Measurements from ENCODE around the gene TRIM66. TPM values are rescaled to one million over a fixed set of nuclear protein-coding genes. Genes with fewer than 3 reads are reported as not detected.

TRIM66 gene
- total RNA-seq, 2 experiments from 2014 or later = 4.4 to 19.0 TPM

GRCh38 chr11:8698917-8699441, 16.5 kb upstream of the TRIM66 start:
- no peak for DNase-seq (ENCODE audit: low spot score)
- TF ChIP-seq EZH2phosphoT487 (IDR thresholded peaks at IDR 0.05; ENCODE audit: borderline replicate concordance, low read depth, low read length) (no peak), CTCF (conservative IDR thresholded peaks at IDR 0.05; ENCODE audit: low read length) (no peak)
- Histone ChIP-seq H3K79me2 (ENCODE audit: insufficient read depth, low read depth, low read length) (no peaks in the 10 kb centered on the region), H2AFZ (ENCODE audit: low read length) (no peak overlapping the region), H3K9me3 (ENCODE audit: low read length) (no peaks in the 10 kb centered on the region), H4K20me1 (ENCODE audit: insufficient read depth, low read length) (0 out of 2 replicates have a peak, but pooled peaks cover 3% of the 10 kb centered on the region), H3K36me3 (ENCODE audit: insufficient read depth, low read length) (peaks cover 35% of the 10 kb centered on the region), H3K9me2 (ENCODE audit: insufficient read depth, low read length) (no peaks in the 10 kb centered on the region), H3K27ac (ENCODE audit: low read depth, low read length, poor library complexity, severe bottlenecking) (no peak overlapping the region), H3K4me1 (ENCODE audit: insufficient read depth, low read length, poor library complexity, severe bottlenecking) (peaks cover 10% of the 10 kb centered on the region), H3K4me2 (ENCODE audit: low read length) (no peak overlapping the region), H3K4me3 (ENCODE audit: low read depth, low read length, poor library complexity, severe bottlenecking) (no peak overlapping the region)
- ChIA-PET POLR2A (interaction anchor here (0.5 to 1.2 kb wide), 2 partner anchors 16 to 1462 kb away, joined by 3 to 4 read pairs; no protein-coding TSS in a partner anchor), CTCF (ENCODE audit: unreplicated experiment) (no interaction called here)
- intact Hi-C loops (cut with micrococcal nuclease; ENCODE audit: unreplicated experiment) = no loop called here
- no TSS peak for BruUV-seq (replicated peaks)

- DNase-seq (ENCODE audit: low spot score) = no peak
- no TSS peak for BruUV-seq (replicated peaks)
- H3K4me3 ChIP-seq (ENCODE audit: low read depth, low read length, poor library complexity, severe bottlenecking) = no peak overlapping the region
- peaks cover 40% of the 10 kb centered on the region for H3K36me3 ChIP-seq (ENCODE audit: insufficient read depth, low read length)
- ChIA-PET CTCF (ENCODE audit: unreplicated experiment) (no interaction called here), POLR2A (interaction anchor here (0.5 kb wide), 1 partner anchor 1463 kb away, joined by 3 read pairs; no protein-coding TSS in a partner anchor)
- H3K9me2 ChIP-seq (ENCODE audit: insufficient read depth, low read length) = no peaks in the 10 kb centered on the region
- H3K27ac ChIP-seq (ENCODE audit: low read depth, low read length, poor library complexity, severe bottlenecking) = no peak overlapping the region
- intact Hi-C loops (cut with micrococcal nuclease; ENCODE audit: unreplicated experiment) = no loop called here
- no peak for TF ChIP-seq EZH2phosphoT487 (IDR thresholded peaks at IDR 0.05; ENCODE audit: borderline replicate concordance, low read depth, low read length)
- TF ChIP-seq CTCF (conservative IDR thresholded peaks at IDR 0.05; ENCODE audit: low read length) = no peak
- H3K4me1 ChIP-seq (ENCODE audit: insufficient read depth, low read length, poor library complexity, severe bottlenecking) = peaks cover 10% of the 10 kb centered on the region
- H3K4me2 ChIP-seq (ENCODE audit: low read length) = no peak overlapping the region
- H3K9me3 ChIP-seq (ENCODE audit: low read length) = no peaks in the 10 kb centered on the region
- no peaks in the 10 kb centered on the region for H3K79me2 ChIP-seq (ENCODE audit: insufficient read depth, low read depth, low read length)
- no peak overlapping the region for H2AFZ ChIP-seq (ENCODE audit: low read length)
- 0 out of 2 replicates have a peak, but pooled peaks cover 3% of the 10 kb centered on the region for H4K20me1 ChIP-seq (ENCODE audit: insufficient read depth, low read length)
Measured at GRCh38 chr11:8698379-8698851, 15.9 kb upstream of the TRIM66 start.

DNA sequence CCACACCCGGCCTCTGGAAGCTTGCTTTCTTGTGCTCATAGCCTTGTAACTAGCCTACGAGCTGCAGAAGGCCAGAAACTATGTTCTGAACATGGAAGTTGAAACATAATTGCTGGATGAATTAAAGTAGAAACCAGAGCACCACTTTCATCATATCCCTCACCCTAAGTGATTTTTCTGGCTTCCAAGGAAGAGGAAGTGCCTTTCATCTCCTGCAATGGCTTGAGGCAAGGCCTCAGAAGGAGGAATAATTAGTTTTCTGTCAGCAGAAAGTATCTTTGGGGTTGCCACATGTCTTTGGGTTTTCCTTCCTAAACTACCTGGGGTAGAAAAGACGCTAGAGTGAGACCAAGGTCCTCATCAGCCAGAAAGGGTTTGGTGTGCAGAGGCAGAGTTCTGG, 14.6 kb upstream of the TRIM66 start:
- peaks cover 10% of the 10 kb centered on the region for H3K4me1 ChIP-seq (ENCODE audit: insufficient read depth, low read length, poor library complexity, severe bottlenecking)
- peaks cover 54% of the 10 kb centered on the region for H3K36me3 ChIP-seq (ENCODE audit: insufficient read depth, low read length)
- H4K20me1 ChIP-seq (ENCODE audit: insufficient read depth, low read length) = 0 out of 2 replicates have a peak, but pooled peaks cover 3% of the 10 kb centered on the region
- POLR2A ChIA-PET = no interaction called here
- intact Hi-C loops (cut with micrococcal nuclease; ENCODE audit: unreplicated experiment) = no loop called here
- no TSS peak for BruUV-seq (replicated peaks)
- CTCF ChIA-PET (ENCODE audit: unreplicated experiment) = no interaction called here
- no peaks in the 10 kb centered on the region for H3K9me3 ChIP-seq (ENCODE audit: low read length)
- DNase-seq (ENCODE audit: low spot score) = no peak
- no peak overlapping the region for H3K4me3 ChIP-seq (ENCODE audit: low read depth, low read length, poor library complexity, severe bottlenecking)
- H2AFZ ChIP-seq (ENCODE audit: low read length) = no peak overlapping the region
- no peak for TF ChIP-seq EZH2phosphoT487 (IDR thresholded peaks at IDR 0.05; ENCODE audit: borderline replicate concordance, low read depth, low read length)
- no peak overlapping the region for H3K27ac ChIP-seq (ENCODE audit: low read depth, low read length, poor library complexity, severe bottlenecking)
- H3K79me2 ChIP-seq (ENCODE audit: insufficient read depth, low read depth, low read length) = no peaks in the 10 kb centered on the region
- H3K9me2 ChIP-seq (ENCODE audit: insufficient read depth, low read length) = no peaks in the 10 kb centered on the region
- H3K4me2 ChIP-seq (ENCODE audit: low read length) = no peak overlapping the region
